Measurements from ENCODE around the gene PTPRD.

GRCh38 chr9:10059044-10059443 lies 553.8 kb downstream of the PTPRD start:
- no peak for TF ChIP-seq CTCF (conservative IDR thresholded peaks at IDR 0.05; ENCODE audit: low read length)
- TF ChIP-seq EZH2phosphoT487 (IDR thresholded peaks at IDR 0.05; ENCODE audit: borderline replicate concordance, low read depth, low read length): no peak

All from OCI-LY7 (cell line).